T-helper 1 cell treated with Interleukin-12 subunit alpha and Interleukin-12 subunit beta and Interleukin-4 antibody, amounts not matched to agents 30 ng/mL and 1 ng/mL, for 36 hours (primary cell): ENCODE measurements around the gene ARHGAP6. TPM values are rescaled to one million over a fixed set of nuclear protein-coding genes. Genes with fewer than 3 reads are reported as not detected.

Source experiments
- total RNA-seq: library from RNA; stranded (reverse); gene quantifications from 2 replicates; pipeline ENCODE4 v1.2.3, GENCODE V29; 2022

The ARHGAP6 gene
- total RNA-seq, 1 donor from 2014 or later, result not detected

Other genes with a start within 250 kb of the ARHGAP6 start
- 55.2 and 61.3 TPM in 2 replicates for gene MSL3, start 92.3 kb upstream of the ARHGAP6 start, total RNA-seq